PC-3 (cell line): Measurements from ENCODE around the gene CTSF.
"Not testable (repeated sequence)": the region's sequence is repeated elsewhere in the genome, so short reads cannot be mapped to it uniquely, and the experiment has no call there.

Experiments
- CTCF ChIP-seq: fragments of 300-600 bp; sonication (generic); conservative IDR thresholded peaks from 2 replicates; pipeline ENCODE4 v1.5.1; 2017; ENCODE audit warnings: antibody characterized with exemption, low read depth, mild to moderate bottlenecking, low read length
- EZH2 ChIP-seq: fragments of 300-600 bp; sonication (generic); IDR thresholded peaks from one replicate; pipeline ENCODE4 v1.6.1; 2017; ENCODE audit warnings: antibody characterized with exemption, mild to moderate bottlenecking, low read length; ENCODE audit not compliant: unreplicated experiment

- not testable (repeated sequence) for TF ChIP-seq CTCF, EZH2
Observed at GRCh38 chr11:66589315-66589714, 20.9 kb upstream of the CTSF start.
